CD4-positive, CD25-positive, alpha-beta regulatory T cell (primary cell): ENCODE results near the gene UBR2. TPM values are rescaled to one million over a fixed set of nuclear protein-coding genes. Genes with fewer than 3 reads are reported as not detected.

ENCODE experiments used
- ATAC-seq, 2 donors: fragments of 150-1000 bp; cut with Tn5 transposase; one replicate each; pipeline ENCODE4 v1.10.0; 2021; ENCODE audit warnings: low read depth in 2 of 2, moderate number of reproducible peaks in 2 of 2, moderate library complexity in 1 of 2
- DNase-seq, 3 donors: peaks; one replicate each; pipeline versions ENCODE4 v3.0.0 to v3.0.0-alpha.2; 2012 to 2022; ENCODE audit warnings: mixed read lengths in 1 of 3
- H3K27ac ChIP-seq: one replicate; pipeline ENCODE4 v1.7.0; 2013; ENCODE audit warnings: mild to moderate bottlenecking, low read length; ENCODE audit not compliant: insufficient read depth, poor library complexity, severe bottlenecking
- H3K27me3 ChIP-seq: one replicate; pipeline ENCODE4 v1.7.0; 2013; ENCODE audit warnings: low read length; ENCODE audit not compliant: control insufficient read depth, insufficient read depth
- H3K36me3 ChIP-seq: one replicate; pipeline ENCODE4 v1.7.0; 2013; ENCODE audit warnings: mild to moderate bottlenecking, low read length, moderate library complexity; ENCODE audit not compliant: control insufficient read depth, insufficient read depth
- H3K4me1 ChIP-seq: 2 replicates; pipeline ENCODE4 v1.7.0; 2013; ENCODE audit warnings: mild to moderate bottlenecking, low read length; ENCODE audit not compliant: insufficient read depth, control insufficient read depth, poor library complexity, severe bottlenecking
- H3K4me3 ChIP-seq: one replicate; pipeline ENCODE4 v1.7.0; 2013; ENCODE audit warnings: low read depth, mild to moderate bottlenecking, low read length, moderate library complexity
- H3K9me3 ChIP-seq, 2 experiments: 1 replicate in 1 of 2; 2 replicates in 1 of 2; pipeline ENCODE4 v1.7.0; 2013; ENCODE audit warnings: low read length in 2 of 2, mild to moderate bottlenecking in 1 of 2, moderate library complexity in 1 of 2; ENCODE audit not compliant: control insufficient read depth in 2 of 2
- H3K27ac Mint-ChIP-seq, 3 donors: one replicate each; pipeline ENCODE4 v1.8.0; 2020 to 2022; ENCODE audit warnings: mild to moderate bottlenecking in 3 of 3, mixed read lengths in 3 of 3, moderate library complexity in 2 of 3
- H3K27me3 Mint-ChIP-seq: one replicate; pipeline ENCODE4 v1.8.0; 2022; ENCODE audit warnings: mild to moderate bottlenecking, mixed read lengths
- H3K36me3 Mint-ChIP-seq: one replicate; pipeline ENCODE4 v1.8.0; 2020; ENCODE audit warnings: mixed read lengths
- H3K4me1 Mint-ChIP-seq, 4 donors: one replicate each; pipeline ENCODE4 v1.8.0; 2020 to 2022; ENCODE audit warnings: mixed read lengths in 4 of 4, mild to moderate bottlenecking in 1 of 4
- H3K4me3 Mint-ChIP-seq, 4 donors: one replicate each; pipeline ENCODE4 v1.8.0; 2020 to 2022; ENCODE audit warnings: mild to moderate bottlenecking in 4 of 4, mixed read lengths in 4 of 4, moderate library complexity in 3 of 4
- H3K9me3 Mint-ChIP-seq, 7 donors: one replicate each; pipeline ENCODE4 v1.8.0; 2020 to 2022; ENCODE audit warnings: mixed read lengths in 7 of 7, mild to moderate bottlenecking in 3 of 7, moderate library complexity in 2 of 7
- polyA plus RNA-seq, 4 donors: library from polyadenylated mRNA; unstranded; fragments of 300-500 nt; fragmentation: Illumina TruSeq; gene quantifications; one replicate each; pipeline ENCODE4 v1.2.3, GENCODE V29; 2021
- total RNA-seq: library from RNA; stranded (reverse); gene quantifications from one replicate; pipeline ENCODE4 v1.2.3, GENCODE V29; 2022

UBR2 gene
- total and polyA plus RNA-seq, 5 donors from 2014 or later = 9.9 to 50.2 (median 11.5) TPM

DNA sequence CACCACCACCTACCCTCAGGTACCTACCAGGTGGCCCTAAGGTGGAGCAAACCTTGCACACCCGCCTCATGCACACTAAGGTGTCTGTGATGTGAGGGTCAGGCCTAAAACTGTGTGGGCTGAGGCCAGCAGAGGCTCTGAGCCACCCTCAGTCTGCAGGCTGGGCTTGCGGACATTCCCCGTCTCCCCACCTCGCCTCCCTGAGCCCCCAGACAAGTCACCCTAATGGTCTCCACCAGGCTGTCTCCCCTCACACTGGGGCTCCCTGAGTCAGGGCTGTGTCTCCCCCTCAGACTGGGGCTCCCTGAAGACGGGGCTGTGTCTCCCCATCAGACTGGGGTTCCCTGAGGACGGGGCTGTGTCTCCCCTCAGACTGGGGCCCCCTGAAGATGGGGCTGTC is 146.0 kb downstream of the UBR2 start:
- Mint-ChIP-seq H3K9me3 (peaks cover 0 to 7% (median 0%) of the 10 kb centered on the region in 7 donors), H3K27ac (no peak overlapping the region), H3K27me3 (no peaks in the 10 kb centered on the region)

GRCh38 chr6:42710316-42710715 is 146.5 kb downstream of the UBR2 start:
- Histone ChIP-seq H3K4me1 (no peaks in the 10 kb centered on the region), H3K36me3 (no peaks in the 10 kb centered on the region), H3K27ac (no peak overlapping the region), H3K9me3 (peaks cover 0 to 7% of the 10 kb centered on the region in 2 experiments), H3K4me3 (no peak overlapping the region), H3K27me3 (no peaks in the 10 kb centered on the region)
- peaks cover 0 to 4% (median 0%) of the 10 kb centered on the region in 4 donors for H3K4me1 Mint-ChIP-seq
- H3K27me3 Mint-ChIP-seq = no peaks in the 10 kb centered on the region
- H3K36me3 Mint-ChIP-seq = no peaks in the 10 kb centered on the region
- H3K4me3 Mint-ChIP-seq = no peak overlapping the region
- ATAC-seq = no peak
- DNase-seq = no peak
- H3K9me3 Mint-ChIP-seq = peaks cover 0 to 7% (median 0%) of the 10 kb centered on the region in 7 donors
- no peak overlapping the region for H3K27ac Mint-ChIP-seq

More for the DNA sequence above, 146.0 kb downstream of the UBR2 start:
- no peak for ATAC-seq
- H3K4me3 Mint-ChIP-seq = no peak overlapping the region
- DNase-seq = no peak
- H3K4me1 Mint-ChIP-seq = peaks cover 0 to 4% (median 0%) of the 10 kb centered on the region in 4 donors
- no peaks in the 10 kb centered on the region for H3K36me3 ChIP-seq
- peaks cover 0 to 7% of the 10 kb centered on the region in 2 experiments for H3K9me3 ChIP-seq
- no peak overlapping the region for H3K27ac ChIP-seq
- H3K4me1 ChIP-seq = no peaks in the 10 kb centered on the region
- H3K36me3 Mint-ChIP-seq = no peaks in the 10 kb centered on the region
- H3K4me3 ChIP-seq = no peak overlapping the region
- H3K27me3 ChIP-seq = no peaks in the 10 kb centered on the region

- Mint-ChIP-seq H3K27ac (no peak overlapping the region), H3K4me1 (peaks cover 0 to 4% (median 0%) of the 10 kb centered on the region in 4 donors), H3K4me3 (no peak overlapping the region), H3K36me3 (no peaks in the 10 kb centered on the region), H3K27me3 (no peaks in the 10 kb centered on the region), H3K9me3 (peaks cover 0 to 7% (median 0%) of the 10 kb centered on the region in 7 donors)
- no peak overlapping the region for H3K27ac ChIP-seq
- DNase-seq (no peak), ATAC-seq (no peak)
- peaks cover 0 to 7% of the 10 kb centered on the region in 2 experiments for H3K9me3 ChIP-seq
- no peaks in the 10 kb centered on the region for H3K36me3 ChIP-seq
- no peak overlapping the region for H3K4me3 ChIP-seq
- H3K4me1 ChIP-seq = no peaks in the 10 kb centered on the region
- no peaks in the 10 kb centered on the region for H3K27me3 ChIP-seq
Observed at GRCh38 chr6:42711930-42712329, 148.1 kb downstream of the UBR2 start.

DNA sequence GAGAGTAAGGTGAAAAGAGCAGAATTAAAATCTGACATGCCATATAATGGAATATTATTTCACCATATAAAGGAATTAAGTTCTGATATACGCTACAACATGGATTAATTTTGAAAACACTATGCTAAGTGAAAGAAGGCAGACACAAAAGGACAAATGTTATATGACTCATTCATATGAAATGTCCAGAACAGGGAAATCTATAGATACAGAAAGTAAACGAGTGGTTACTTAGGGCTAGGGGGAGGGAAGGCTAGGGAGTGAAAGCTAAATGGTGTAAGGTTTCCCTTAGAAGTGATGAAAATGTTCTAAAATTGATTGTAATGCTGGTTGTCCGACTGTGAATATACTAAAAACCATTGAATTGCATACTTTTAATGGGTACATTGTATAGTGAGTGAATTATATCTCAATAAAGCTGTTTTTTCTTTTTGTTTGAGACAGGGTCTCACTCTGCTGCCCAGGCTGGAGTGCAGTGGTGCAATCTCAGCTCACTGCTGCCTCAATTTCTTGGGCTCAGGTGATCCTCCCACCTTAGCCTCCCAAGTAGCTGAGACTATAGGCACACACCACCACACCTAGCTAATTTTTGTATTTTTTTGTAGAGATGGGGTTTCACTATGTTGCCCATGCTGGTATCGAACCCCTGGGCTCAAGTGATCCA is 150.4 kb downstream of the UBR2 start:
- ATAC-seq = no peak
- peaks cover 0 to 7% of the 10 kb centered on the region in 2 experiments for H3K9me3 ChIP-seq
- no peaks in the 10 kb centered on the region for H3K36me3 ChIP-seq
- H3K27ac Mint-ChIP-seq = no peak overlapping the region
- DNase-seq = no peak
- no peaks in the 10 kb centered on the region for H3K36me3 Mint-ChIP-seq
- no peak overlapping the region for H3K4me3 Mint-ChIP-seq
- no peaks in the 10 kb centered on the region for H3K27me3 ChIP-seq
- peaks cover 0 to 7% (median 0%) of the 10 kb centered on the region in 7 donors for H3K9me3 Mint-ChIP-seq
- H3K4me3 ChIP-seq = no peak overlapping the region
- no peak overlapping the region for H3K27ac ChIP-seq
- H3K4me1 Mint-ChIP-seq = peaks cover 0 to 4% (median 0%) of the 10 kb centered on the region in 4 donors
- no peaks in the 10 kb centered on the region for H3K27me3 Mint-ChIP-seq
- H3K4me1 ChIP-seq = no peaks in the 10 kb centered on the region

GRCh38 chr6:42715871-42716270 is 152.0 kb downstream of the UBR2 start:
- no peaks in the 10 kb centered on the region for H3K4me1 ChIP-seq
- peaks cover 0 to 7% (median 0%) of the 10 kb centered on the region in 7 donors for H3K9me3 Mint-ChIP-seq
- no peak overlapping the region for H3K27ac ChIP-seq
- H3K36me3 Mint-ChIP-seq = no peaks in the 10 kb centered on the region
- peaks cover 0 to 4% (median 0%) of the 10 kb centered on the region in 4 donors for H3K4me1 Mint-ChIP-seq
- peaks cover 14% of the 10 kb centered on the region for H3K27me3 Mint-ChIP-seq
- H3K4me3 Mint-ChIP-seq = no peak overlapping the region
- ATAC-seq = no peak
- H3K4me3 ChIP-seq = no peak overlapping the region
- no peak overlapping the region for H3K27ac Mint-ChIP-seq
- DNase-seq = no peak
- H3K9me3 ChIP-seq = peaks cover 0 to 7% of the 10 kb centered on the region in 2 experiments
- no peaks in the 10 kb centered on the region for H3K36me3 ChIP-seq
- H3K27me3 ChIP-seq = no peaks in the 10 kb centered on the region

DNA sequence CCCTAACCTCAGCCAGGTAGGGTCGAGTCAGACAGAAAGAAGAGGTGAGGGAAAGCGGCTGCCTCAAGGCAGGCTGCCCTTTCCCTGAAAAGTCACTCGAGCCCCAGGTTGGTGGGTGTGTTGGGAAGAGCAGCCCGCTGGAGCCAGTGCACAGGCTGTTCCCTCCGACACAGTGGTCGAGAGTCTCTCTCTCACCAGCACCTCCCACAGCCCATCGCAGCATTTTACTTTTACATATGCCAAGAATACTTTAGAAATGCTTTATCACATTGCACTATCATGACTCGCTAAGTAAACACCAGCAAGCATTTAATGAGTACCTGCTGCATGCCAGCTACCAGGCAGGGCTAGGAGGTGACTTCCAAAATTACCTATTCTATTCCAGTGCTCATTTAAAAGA is 156.9 kb downstream of the UBR2 start:
- H3K4me3 ChIP-seq = no peak overlapping the region
- Mint-ChIP-seq H3K27ac (no peak overlapping the region), H3K4me3 (no peak overlapping the region), H3K27me3 (peaks cover 18% of the 10 kb centered on the region), H3K36me3 (no peaks in the 10 kb centered on the region), H3K4me1 (peaks cover 0 to under 1% (median under 1%) of the 10 kb centered on the region in 4 donors), H3K9me3 (no peaks in the 10 kb centered on the region)
- ATAC-seq (no peak), DNase-seq (no peak)
- H3K27ac ChIP-seq = no peak overlapping the region
- H3K36me3 ChIP-seq = no peaks in the 10 kb centered on the region
- H3K27me3 ChIP-seq = no peaks in the 10 kb centered on the region
- peaks cover under 1% of the 10 kb centered on the region for H3K4me1 ChIP-seq
- no peaks in the 10 kb centered on the region for H3K9me3 ChIP-seq

DNA sequence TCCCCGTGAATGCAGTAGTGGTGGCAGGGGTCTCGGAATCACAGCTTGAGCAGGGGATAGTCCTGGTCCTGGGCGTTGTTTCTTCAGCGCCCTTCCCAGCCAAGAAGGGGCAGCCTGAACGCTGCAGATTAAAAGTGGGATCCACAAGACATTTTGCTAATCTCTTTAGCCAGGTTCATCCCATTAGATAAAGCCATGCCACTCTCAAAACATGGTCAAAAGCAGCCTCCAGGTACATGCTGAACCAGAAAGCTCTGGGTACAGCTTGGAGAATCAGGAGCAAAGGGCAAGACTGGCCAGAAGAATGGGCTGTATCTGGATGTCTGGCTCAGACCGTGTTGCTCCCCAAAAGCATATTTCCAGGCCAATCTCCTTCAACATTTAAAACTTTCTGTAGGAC is 158.7 kb downstream of the UBR2 start, which contains the start of gene PRPH2:
Gene PRPH2, minus strand, starts transcription at position 101 of the 400 bp plus-strand sequence. CDS start 263 bp downstream, outside the sequence.
- Histone ChIP-seq H3K36me3 (no peaks in the 10 kb centered on the region), H3K4me3 (no peak within 1 kb of the TSS), H3K4me1 (peaks cover 18% of the 10 kb centered on the region), H3K27ac (no peak within 1 kb of the TSS), H3K27me3 (no peaks in the 10 kb centered on the region), H3K9me3 (no peaks in the 10 kb centered on the region)
- ATAC-seq (no peak), DNase-seq (no peak)
- no peaks in the 10 kb centered on the region for H3K36me3 Mint-ChIP-seq
- peaks cover 18% of the 10 kb centered on the region for H3K27me3 Mint-ChIP-seq
- peak within 1 kb of the TSS in 1 of 3 donors; percentile 16 for H3K27ac Mint-ChIP-seq
- H3K9me3 Mint-ChIP-seq = no peaks in the 10 kb centered on the region
- H3K4me1 Mint-ChIP-seq = peaks cover 6 to 16% (median 11%) of the 10 kb centered on the region in 4 donors
- no peak within 1 kb of the TSS for H3K4me3 Mint-ChIP-seq

- Mint-ChIP-seq H3K27ac (peak overlapping the region; percentile 16 to 67 (median 52)), H3K36me3 (no peaks in the 10 kb centered on the region)
- ATAC-seq = no peak
Observed at GRCh38 chr6:42724825-42725224, 161.0 kb downstream of the UBR2 start.

More at GRCh38 chr6:42724825-42725224, 161.0 kb downstream of the UBR2 start:
- no peak for DNase-seq
- H3K36me3 ChIP-seq = no peaks in the 10 kb centered on the region
- H3K27ac ChIP-seq = no peak overlapping the region
- H3K4me3 ChIP-seq = no peak overlapping the region
- H3K27me3 Mint-ChIP-seq = peaks cover 14% of the 10 kb centered on the region
- no peaks in the 10 kb centered on the region for H3K9me3 ChIP-seq
- H3K4me3 Mint-ChIP-seq = no peak overlapping the region
- no peaks in the 10 kb centered on the region for H3K9me3 Mint-ChIP-seq
- peaks cover 18% of the 10 kb centered on the region for H3K4me1 ChIP-seq
- no peaks in the 10 kb centered on the region for H3K27me3 ChIP-seq
- H3K4me1 Mint-ChIP-seq = peaks cover 6 to 20% (median 11%) of the 10 kb centered on the region in 4 donors
